SK-N-SH treated with all-trans-retinoic acid at 6 μM for 48 hours (cell line): Measurements from ENCODE around the gene CTDSP2.

Source experiments
- ATAC-seq: fragments of 200-7000 bp; cut with Tn5 transposase; 3 replicates; pipeline ENCODE4 v1.9.1; 2020; ENCODE audit warnings: mild to moderate bottlenecking, moderate library complexity
- ARNTL ChIP-seq: fragments of 450-650 bp; formaldehyde crosslinking; IDR thresholded peaks from 2 replicates; pipeline ENCODE4 v1.5.0; 2020; ENCODE audit warnings: low read depth, mild to moderate bottlenecking, moderate library complexity, borderline replicate concordance
- BACH2 ChIP-seq: fragments of 250-450 bp; sonication (Bioruptor Pico); IDR thresholded peaks from 2 replicates; pipeline ENCODE4 v1.9.0; 2021; ENCODE audit warnings: mild to moderate bottlenecking, borderline replicate concordance
- CSDC2 ChIP-seq: fragments of 250-450 bp; sonication (Bioruptor Pico); IDR thresholded peaks from 2 replicates; pipeline ENCODE4 v1.5.0; 2020; ENCODE audit warnings: mild to moderate bottlenecking, moderate library complexity
- CSRNP3 ChIP-seq: fragments of 250-450 bp; sonication (Bioruptor Pico); IDR thresholded peaks from 2 replicates; pipeline ENCODE4 v1.5.1; 2021; ENCODE audit warnings: mild to moderate bottlenecking, moderate library complexity
- ESRRG ChIP-seq: fragments of 250-450 bp; sonication (Bioruptor Pico); IDR thresholded peaks from 2 replicates; pipeline ENCODE4 v1.6.1; 2021; ENCODE audit warnings: mild to moderate bottlenecking
- GLIS3 ChIP-seq: fragments of 250-450 bp; sonication (Bioruptor Pico); IDR thresholded peaks from 2 replicates; pipeline ENCODE4 v1.5.0; 2020; ENCODE audit warnings: mild to moderate bottlenecking, moderate library complexity
- ISL1 ChIP-seq: fragments of 250-450 bp; sonication (Bioruptor Pico); IDR thresholded peaks from 2 replicates; pipeline ENCODE4 v2.1.2; 2022; ENCODE audit warnings: mild to moderate bottlenecking, moderate library complexity
- OSR1 ChIP-seq: fragments of 250-450 bp; sonication (Bioruptor Pico); IDR thresholded peaks from 2 replicates; pipeline ENCODE4 v1.8.0; 2022; ENCODE audit warnings: moderate library complexity, mild to moderate bottlenecking, inconsistent platforms
- PATZ1 ChIP-seq: fragments of 250-450 bp; sonication (Bioruptor Pico); IDR thresholded peaks from 2 replicates; pipeline ENCODE4 v1.8.0; 2020; ENCODE audit warnings: mild to moderate bottlenecking, moderate library complexity, borderline replicate concordance
- SNAI2 ChIP-seq: fragments of 250-450 bp; sonication (Bioruptor Pico); IDR thresholded peaks from 2 replicates; pipeline ENCODE4 v1.5.0; 2020; ENCODE audit warnings: mild to moderate bottlenecking, moderate library complexity
- TCF4 ChIP-seq: fragments of 250-450 bp; sonication (Bioruptor Pico); IDR thresholded peaks from 2 replicates; pipeline ENCODE4 v1.8.0; 2021; ENCODE audit warnings: mild to moderate bottlenecking, moderate library complexity, borderline replicate concordance
- TOX ChIP-seq: fragments of 250-450 bp; sonication (Bioruptor Pico); IDR thresholded peaks from 2 replicates; pipeline ENCODE4 v1.8.0; 2021; ENCODE audit warnings: mild to moderate bottlenecking, moderate library complexity, borderline replicate concordance
- TSHZ2 ChIP-seq: fragments of 250-450 bp; sonication (Bioruptor Pico); IDR thresholded peaks from 2 replicates; pipeline ENCODE4 v1.5.0; 2020; ENCODE audit warnings: mild to moderate bottlenecking, moderate library complexity
- ZC3H10 ChIP-seq: fragments of 250-450 bp; sonication (Bioruptor Pico); IDR thresholded peaks from 2 replicates; pipeline ENCODE4 v1.5.1; 2021; ENCODE audit warnings: mild to moderate bottlenecking, moderate library complexity
- ZFP3 ChIP-seq: fragments of 250-450 bp; sonication (Bioruptor Pico); IDR thresholded peaks from 2 replicates; pipeline ENCODE4 v1.5.0; 2020; ENCODE audit warnings: mild to moderate bottlenecking, moderate library complexity
- ZFP30 ChIP-seq: fragments of 450-650 bp; formaldehyde crosslinking; IDR thresholded peaks from 2 replicates; pipeline ENCODE4 v1.5.0; 2022; ENCODE audit warnings: mild to moderate bottlenecking, moderate library complexity
- ZNF565 ChIP-seq: fragments of 450-650 bp; formaldehyde crosslinking; conservative IDR thresholded peaks from 2 replicates; pipeline ENCODE4 v1.5.0; 2020; ENCODE audit warnings: low read depth, mild to moderate bottlenecking, moderate library complexity
- ZNF8 ChIP-seq: fragments of 450-650 bp; formaldehyde crosslinking; IDR thresholded peaks from 2 replicates; pipeline ENCODE4 v1.5.0; 2020; ENCODE audit warnings: mild to moderate bottlenecking, moderate library complexity

CTDSP2 gene

GRCh38 chr12:57838594-57839302, 7.8 kb downstream of the CTDSP2 start:
- TF ChIP-seq CSDC2 = no peak
- no peak for TF ChIP-seq ZFP3 (CRISPR knock-in tag)
- no peak for TF ChIP-seq TOX (CRISPR knock-in tag)
- TF ChIP-seq ESRRG (CRISPR knock-in tag) = no peak
- TF ChIP-seq ZC3H10 (CRISPR knock-in tag) = no peak
- no peak for TF ChIP-seq TSHZ2 (CRISPR knock-in tag)
- no peak for TF ChIP-seq CSRNP3 (CRISPR knock-in tag)
- no peak for TF ChIP-seq ZNF8 (CRISPR knock-in tag)
- no peak for TF ChIP-seq GLIS3 (CRISPR knock-in tag)
- TF ChIP-seq TCF4 (CRISPR knock-in tag) = no peak
- TF ChIP-seq OSR1 = no peak
- no peak for TF ChIP-seq SNAI2 (CRISPR knock-in tag)
- TF ChIP-seq, all 23 proteins: peak for 0
- no peak for ATAC-seq

- peak; percentile 81 for ATAC-seq
Observed at GRCh38 chr12:57837864-57838562, 8.5 kb downstream of the CTDSP2 start.

GRCh38 chr12:57836442-57837375, 9.8 kb downstream of the CTDSP2 start:
- peak; percentile 59 for ATAC-seq

More at GRCh38 chr12:57837864-57838562, 8.5 kb downstream of the CTDSP2 start:
- no peak for TF ChIP-seq BACH2 (CRISPR knock-in tag)

GRCh38 chr12:57835366-57836288, 10.9 kb downstream of the CTDSP2 start:
- ATAC-seq = no peak
- TF ChIP-seq CSDC2 (no peak), SNAI2 (CRISPR knock-in tag) (no peak), ARNTL (CRISPR knock-in tag) (no peak), ESRRG (CRISPR knock-in tag) (no peak), ISL1 (CRISPR knock-in tag) (no peak)

More at GRCh38 chr12:57836442-57837375, 9.8 kb downstream of the CTDSP2 start:
- TF ChIP-seq ZNF565 = no peak
- TF ChIP-seq PATZ1 (CRISPR knock-in tag) = peak; percentile 71; the same call in 1 of the 2 replicates
- TF ChIP-seq ZFP30 = no peak
